HCT116 (cell line): ENCODE results near the gene NAA40. TPM values are rescaled to one million over a fixed set of nuclear protein-coding genes. Genes with fewer than 3 reads are reported as not detected.
"Not testable (repeated sequence)": the region's sequence is repeated elsewhere in the genome, so short reads cannot be mapped to it uniquely, and the experiment has no call there.

ENCODE experiments used
- ATAC-seq: fragments of 200-7000 bp; cut with Tn5 transposase; 2 replicates; pipeline ENCODE4 v1.9.1; 2020; ENCODE audit warnings: mild to moderate bottlenecking, moderate library complexity
- BruUV-seq: library from RNA; stranded (reverse); fragments of 400-500 nt; replicated peaks from 2 replicates; lab custom pipeline; 2021; lab: Mats Ljungman, UMichigan
- CTCF ChIA-PET: fragments of 300-600 bp; sonication (Branson Sonifier 250); formaldehyde crosslinking; loops from one replicate; lab custom pipeline; 2021; ENCODE audit warnings: antibody characterized with exemption; lab: Charles Lee
- POLR2A ChIA-PET: fragments of 300-600, 350-600 bp; sonication (Branson Sonifier 250); formaldehyde crosslinking; loops from one replicate; lab custom pipeline; 2021; ENCODE audit warnings: antibody characterized with exemption; lab: Charles Lee
- RAD21 ChIA-PET, 2 experiments: fragments of 300-600 bp; sonication (Branson Sonifier 250); formaldehyde crosslinking; loops; one replicate each; lab custom pipeline; 2023; ENCODE audit warnings: low total read pairs in 2 of 2; ENCODE audit not compliant: uncharacterized antibody in 2 of 2, unreplicated experiment in 2 of 2, low non-redundant PET in 1 of 2; lab: Charles Lee
- DNase-seq: peaks from one replicate; pipeline ENCODE4 v3.0.0-alpha.2; 2010; ENCODE audit warnings: low read depth, low spot score
- H2AFZ ChIP-seq: fragments of 200-600 bp; shearing (Covaris generic), sonication (generic); 2 replicates; pipeline ENCODE4 v1.6.1; 2017; ENCODE audit warnings: low read depth, mixed run types, mixed read lengths, antibody characterized with exemption, low read length; ENCODE audit not compliant: poor library complexity, severe bottlenecking
- H3K27ac ChIP-seq: 2 replicates; pipeline ENCODE4 v1.5.1; 2012; ENCODE audit warnings: low read depth, low read length
- H3K27me3 ChIP-seq: fragments of 200-600 bp; sonication (generic); 2 replicates; pipeline ENCODE4 v1.6.1; 2016; ENCODE audit warnings: mixed run types, low read length, mixed read lengths; ENCODE audit not compliant: insufficient read depth
- H3K36me3 ChIP-seq, 2 experiments: fragments of 200-500 bp in 1 of 2; fragments of 200-600 bp in 1 of 2; sonication (Bioruptor generic) in 1 of 2; sonication (generic) in 1 of 2; 2 replicates each; pipeline versions ENCODE4 v1.5.1 to v1.6.1; 2014 to 2016; ENCODE audit warnings: low read length in 2 of 2, inconsistent platforms in 1 of 2, mixed read lengths in 1 of 2, mixed run types in 1 of 2; ENCODE audit not compliant: insufficient read depth in 2 of 2, control insufficient read depth in 1 of 2
- H3K4me1 ChIP-seq, 2 experiments: fragments of 200-600 bp in 1 of 2; sonication (generic) in 1 of 2; 2 replicates each; pipeline versions ENCODE4 v1.5.1 to v1.6.1; 2012 to 2017; ENCODE audit warnings: low read length in 2 of 2, inconsistent platforms in 1 of 2, mild to moderate bottlenecking in 1 of 2, mixed read lengths in 1 of 2, mixed run types in 1 of 2, moderate library complexity in 1 of 2; ENCODE audit not compliant: insufficient read depth in 2 of 2, control insufficient read depth in 1 of 2
- H3K4me2 ChIP-seq: fragments of 200-600 bp; sonication (generic); 2 replicates; pipeline ENCODE4 v1.6.1; 2017; ENCODE audit warnings: mixed run types, low read length, mixed read lengths
- H3K4me3 ChIP-seq, 2 experiments: fragments of 200-600 bp in 1 of 2; sonication (generic) in 1 of 2; replicated peaks in 1 of 2; 2 replicates each; pipeline ENCODE4 v1.5.1; 2011 to 2016; ENCODE audit warnings: low read length in 2 of 2, control low read depth in 1 of 2, low read depth in 1 of 2, mild to moderate bottlenecking in 1 of 2, mixed read lengths in 1 of 2, mixed run types in 1 of 2
- H3K79me2 ChIP-seq: fragments of 200-600 bp; sonication (generic); 2 replicates; pipeline ENCODE4 v1.6.1; 2017; ENCODE audit warnings: mild to moderate bottlenecking, mixed run types, low read length, moderate library complexity, mixed read lengths; ENCODE audit not compliant: insufficient read depth
- H3K9ac ChIP-seq: fragments of 200-600 bp; sonication (generic); 2 replicates; pipeline ENCODE4 v1.6.1; 2016; ENCODE audit warnings: low read length, mixed read lengths
- H3K9me2 ChIP-seq: fragments of 200-600 bp; sonication (generic), shearing (Covaris generic); 2 replicates; pipeline ENCODE4 v1.6.1; 2017; ENCODE audit warnings: mixed run types, mild to moderate bottlenecking, moderate library complexity; ENCODE audit not compliant: insufficient read depth
- H3K9me3 ChIP-seq, 2 experiments: fragments of 200-500 bp in 1 of 2; fragments of 200-600 bp in 1 of 2; sonication (Bioruptor generic) in 1 of 2; sonication (generic) in 1 of 2; 2 replicates each; pipeline ENCODE4 v1.6.1; 2014 to 2017; ENCODE audit warnings: low read length in 2 of 2, mixed read lengths in 2 of 2, inconsistent platforms in 1 of 2, low read depth in 1 of 2, mild to moderate bottlenecking in 1 of 2, mixed run types in 1 of 2, moderate library complexity in 1 of 2; ENCODE audit not compliant: control insufficient read depth in 1 of 2, insufficient read depth in 1 of 2
- H4K20me1 ChIP-seq: fragments of 200-600 bp; sonication (generic), shearing (Covaris generic); 2 replicates; pipeline ENCODE4 v1.6.1; 2017; ENCODE audit warnings: mixed run types, mild to moderate bottlenecking, moderate library complexity; ENCODE audit not compliant: insufficient read depth
- CBX3 ChIP-seq: IDR thresholded peaks from 2 replicates; pipeline ENCODE4 v1.6.1; 2012; ENCODE audit warnings: low read depth
- CEBPB ChIP-seq: IDR thresholded peaks from 2 replicates; pipeline ENCODE4 v1.6.1; 2012; ENCODE audit warnings: low read depth
- EGR1 ChIP-seq: IDR thresholded peaks from 2 replicates; pipeline ENCODE4 v1.6.1; 2012; ENCODE audit warnings: low read depth
- FOSL1 ChIP-seq: IDR thresholded peaks from 2 replicates; pipeline ENCODE4 v1.6.1; 2012; ENCODE audit warnings: low read depth
- RAD21 ChIP-seq: IDR thresholded peaks from 2 replicates; pipeline ENCODE4 v1.6.1; 2012; ENCODE audit warnings: low read depth, mild to moderate bottlenecking
- SRF ChIP-seq: IDR thresholded peaks from 2 replicates; pipeline ENCODE4 v1.6.1; 2012; ENCODE audit warnings: low read depth
- TCF7L2 ChIP-seq: IDR thresholded peaks from 2 replicates; pipeline ENCODE4 v1.7.0; 2011; ENCODE audit warnings: borderline replicate concordance, inconsistent platforms; ENCODE audit not compliant: insufficient read depth, insufficient read length; ENCODE audit errors: extremely low read depth
- intact Hi-C: fragments of 100-400 bp; cut with micrococcal nuclease; formaldehyde crosslinking; loops from 2 replicates; pipeline ENCODE4 v1.10.0; 2022
- total RNA-seq: library from RNA; stranded (reverse); gene quantifications from one replicate; pipeline ENCODE4 v1.2.1, GENCODE V29; 2021; ENCODE audit not compliant: unreplicated experiment

The NAA40 gene
- total RNA-seq, 1 experiment from 2014 or later = 25.3 TPM

DNA sequence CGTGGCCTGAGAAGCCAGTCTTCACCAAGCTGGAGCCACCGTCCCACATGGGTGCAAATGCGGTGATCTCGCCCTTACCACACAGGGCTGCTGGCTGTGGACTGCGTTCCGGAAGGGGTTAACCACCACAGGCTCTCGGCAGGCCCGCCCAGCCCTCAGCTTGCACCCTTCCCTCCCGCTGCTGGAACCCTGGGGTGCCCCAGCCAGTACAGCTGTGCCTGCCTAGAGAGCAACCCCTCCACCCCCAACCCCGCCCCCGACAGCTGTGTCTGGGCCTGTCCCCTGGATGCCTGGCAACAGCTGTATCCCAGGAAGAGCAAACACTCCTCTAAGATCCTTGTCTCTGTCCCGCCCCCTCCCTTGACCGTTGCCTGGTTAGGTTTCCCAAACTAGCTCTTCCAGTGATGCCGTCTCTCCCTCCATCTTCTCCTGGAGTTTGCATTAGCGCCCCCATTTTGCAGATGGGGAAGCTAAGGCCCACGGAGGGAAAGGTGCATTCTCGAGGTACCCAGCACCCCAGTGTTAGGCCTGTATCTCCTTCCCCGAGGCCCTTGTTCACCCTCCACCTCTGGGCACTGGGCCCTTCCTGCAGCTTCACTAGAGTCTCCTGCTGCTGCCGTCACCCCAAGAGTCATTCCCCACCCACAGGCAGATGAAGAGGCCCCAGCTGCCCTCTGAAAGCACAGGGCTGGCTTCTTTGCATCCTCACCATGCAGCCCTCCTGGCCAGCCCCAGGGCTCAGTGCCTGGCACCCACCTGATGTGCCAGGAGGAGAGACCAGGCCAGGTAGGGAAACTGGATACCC, 23.0 kb downstream of the NAA40 start (continued):
- no peak for TF ChIP-seq FOSL1
- TF ChIP-seq SRF = no peak
- no peak for TF ChIP-seq EGR1
- TF ChIP-seq CEBPB = no peak
- no peak for TF ChIP-seq CBX3
- TF ChIP-seq TCF7L2 = no peak

DNA sequence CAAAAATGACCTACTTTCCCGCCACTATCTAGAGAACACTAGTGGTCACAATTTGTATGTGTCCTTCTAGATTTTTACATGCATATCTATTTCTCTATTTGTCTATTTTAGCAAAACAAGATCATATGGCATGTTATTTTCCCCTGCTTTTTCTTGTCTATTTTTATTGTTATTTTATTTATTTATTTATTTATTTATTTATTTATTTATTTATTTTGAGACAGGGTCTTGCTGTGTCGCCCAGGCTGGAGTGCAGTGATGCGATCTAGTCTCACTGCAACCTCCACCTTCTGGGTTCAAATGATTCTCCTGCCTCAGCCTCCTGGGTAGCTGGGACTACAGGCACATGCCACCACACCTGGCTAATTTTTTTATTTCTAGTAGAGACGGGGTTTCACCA, 25.1 kb downstream of the NAA40 start:
- ATAC-seq, H3K9me2 ChIP-seq, H3K4me1 ChIP-seq, RAD21 ChIA-PET, POLR2A ChIA-PET, CTCF ChIA-PET, H4K20me1 ChIP-seq, H3K79me2 ChIP-seq, DNase-seq, H3K36me3 ChIP-seq, H3K27ac ChIP-seq, H3K9ac ChIP-seq, BruUV-seq, H3K4me3 ChIP-seq, H3K9me3 ChIP-seq, H2AFZ ChIP-seq, H3K4me2 ChIP-seq, intact Hi-C loops, H3K27me3 ChIP-seq: not testable (repeated sequence)

DNA sequence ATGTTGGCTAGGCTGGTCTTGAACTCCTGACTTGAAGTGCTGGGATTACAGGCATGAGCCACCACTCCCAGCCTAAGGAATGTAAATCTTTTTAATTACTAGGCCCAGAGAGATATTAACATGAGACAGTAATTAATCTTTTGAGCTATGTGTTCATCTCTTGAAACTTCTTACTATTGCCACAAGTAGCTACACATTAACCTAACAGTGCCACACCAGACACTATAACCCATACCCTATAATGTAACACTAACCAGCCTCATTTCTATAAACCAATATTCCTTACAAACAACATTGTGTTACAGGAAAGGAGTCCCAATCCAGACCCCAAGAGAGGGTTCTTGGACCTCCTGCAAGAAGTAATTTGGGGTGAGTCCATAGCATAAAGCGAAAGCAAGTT, 27.6 kb downstream of the NAA40 start:
- BruUV-seq = no TSS peak
- no peak for DNase-seq

More for the DNA sequence above, 27.6 kb downstream of the NAA40 start:
- H3K4me3 ChIP-seq = no peak overlapping the region
- no peak overlapping the region for H3K27ac ChIP-seq
- intact Hi-C loops = no loop called here
- H4K20me1 ChIP-seq = no peaks in the 10 kb centered on the region
- no peaks in the 10 kb centered on the region for H3K4me1 ChIP-seq
- no peak overlapping the region for H2AFZ ChIP-seq
- CTCF ChIA-PET = interaction anchor here (1.3 kb wide), 1 partner anchor 21 kb away, joined by 4 read pairs; no protein-coding TSS in a partner anchor
- no peak overlapping the region for H3K9ac ChIP-seq
- no peaks in the 10 kb centered on the region for H3K27me3 ChIP-seq
- H3K9me3 ChIP-seq = no peaks in the 10 kb centered on the region
- no peaks in the 10 kb centered on the region for H3K36me3 ChIP-seq
- H3K9me2 ChIP-seq = no peaks in the 10 kb centered on the region
- no peak for TF ChIP-seq RAD21
- no peaks in the 10 kb centered on the region for H3K79me2 ChIP-seq
- no peak overlapping the region for H3K4me2 ChIP-seq
- POLR2A ChIA-PET = no interaction called here
- ATAC-seq = no peak
- RAD21 ChIA-PET = no interaction called here
